ENCODE results near the gene ABCA1. TPM values are rescaled to one million over a fixed set of nuclear protein-coding genes. Genes with fewer than 3 reads are reported as not detected.

The ABCA1 gene
- total RNA-seq, 4 donors from 2014 or later = 24.5 to 89.1 (median 48.5) TPM

- H3K4me3 ChIP-seq = no peak overlapping the region
- no peaks in the 10 kb centered on the region for H3K27me3 ChIP-seq
- peak overlapping the region; percentile 67 for H3K27ac ChIP-seq
- WGBS = 75% methylated on average over 1 of the region's 1 CpG
- TF ChIP-seq POLR2A (IDR thresholded peaks at IDR 0.05) (no peak), POLR2AphosphoS5 (IDR thresholded peaks at IDR 0.05) (no peak), EP300 (IDR thresholded peaks at IDR 0.05) (no peak)
- TF ChIP-seq, protein P1, sequence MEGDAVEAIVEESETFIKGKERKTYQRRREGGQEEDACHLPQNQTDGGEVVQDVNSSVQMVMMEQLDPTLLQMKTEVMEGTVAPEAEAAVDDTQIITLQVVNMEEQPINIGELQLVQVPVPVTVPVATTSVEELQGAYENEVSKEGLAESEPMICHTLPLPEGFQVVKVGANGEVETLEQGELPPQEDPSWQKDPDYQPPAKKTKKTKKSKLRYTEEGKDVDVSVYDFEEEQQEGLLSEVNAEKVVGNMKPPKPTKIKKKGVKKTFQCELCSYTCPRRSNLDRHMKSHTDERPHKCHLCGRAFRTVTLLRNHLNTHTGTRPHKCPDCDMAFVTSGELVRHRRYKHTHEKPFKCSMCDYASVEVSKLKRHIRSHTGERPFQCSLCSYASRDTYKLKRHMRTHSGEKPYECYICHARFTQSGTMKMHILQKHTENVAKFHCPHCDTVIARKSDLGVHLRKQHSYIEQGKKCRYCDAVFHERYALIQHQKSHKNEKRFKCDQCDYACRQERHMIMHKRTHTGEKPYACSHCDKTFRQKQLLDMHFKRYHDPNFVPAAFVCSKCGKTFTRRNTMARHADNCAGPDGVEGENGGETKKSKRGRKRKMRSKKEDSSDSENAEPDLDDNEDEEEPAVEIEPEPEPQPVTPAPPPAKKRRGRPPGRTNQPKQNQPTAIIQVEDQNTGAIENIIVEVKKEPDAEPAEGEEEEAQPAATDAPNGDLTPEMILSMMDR (IDR thresholded peaks at IDR 0.05) = no peak
- peaks cover 37% of the 10 kb centered on the region for H3K36me3 ChIP-seq
- DNase-seq (ENCODE audit: low spot score in 2 of 2) = no peak
- H3K9me3 ChIP-seq = no peaks in the 10 kb centered on the region
- peaks cover 45% of the 10 kb centered on the region for H3K4me1 ChIP-seq
Observed at GRCh38 chr9:104869811-104870210, 58.1 kb downstream of the ABCA1 start.

- Histone ChIP-seq H3K9me3 (no peaks in the 10 kb centered on the region), H3K27ac (peak overlapping the region; percentile 67), H3K27me3 (no peaks in the 10 kb centered on the region), H3K4me3 (no peak overlapping the region), H3K36me3 (peaks cover 38% of the 10 kb centered on the region), H3K4me1 (peaks cover 51% of the 10 kb centered on the region)
- TF ChIP-seq, protein P1 (IDR thresholded peaks at IDR 0.05) = no peak
- no peak for TF ChIP-seq POLR2AphosphoS5 (IDR thresholded peaks at IDR 0.05)
- no peak for TF ChIP-seq POLR2A (IDR thresholded peaks at IDR 0.05)
- no peak for TF ChIP-seq EP300 (IDR thresholded peaks at IDR 0.05)
- 61% methylated on average over 12 of the region's 12 CpGs for WGBS
- DNase-seq (ENCODE audit: low spot score in 2 of 2) = peak in 1 of 2 donors; percentile 67
Observed at GRCh38 chr9:104868687-104869404, 59.1 kb downstream of the ABCA1 start.

- Histone ChIP-seq H3K4me3 (no peak overlapping the region), H3K9me3 (no peaks in the 10 kb centered on the region), H3K36me3 (peaks cover 38% of the 10 kb centered on the region), H3K27me3 (no peaks in the 10 kb centered on the region), H3K4me1 (peaks cover 51% of the 10 kb centered on the region), H3K27ac (peak overlapping the region; percentile 41)
- TF ChIP-seq EP300 (IDR thresholded peaks at IDR 0.05) (no peak), POLR2A (IDR thresholded peaks at IDR 0.05) (no peak), POLR2AphosphoS5 (IDR thresholded peaks at IDR 0.05) (no peak)
- TF ChIP-seq, protein P1 (IDR thresholded peaks at IDR 0.05) = no peak
- DNase-seq (ENCODE audit: low spot score in 2 of 2) = no peak
- WGBS = 84% methylated on average over 8 of the region's 8 CpGs
Observed at GRCh38 chr9:104868303-104868686, 59.7 kb downstream of the ABCA1 start.

GRCh38 chr9:104866191-104866590, 61.8 kb downstream of the ABCA1 start:
- WGBS = 96% methylated on average over 1 of the region's 1 CpG
- Histone ChIP-seq H3K4me1 (peaks cover 51% of the 10 kb centered on the region), H3K9me3 (no peaks in the 10 kb centered on the region), H3K36me3 (peaks cover 33% of the 10 kb centered on the region), H3K4me3 (no peak overlapping the region), H3K27ac (no peak overlapping the region), H3K27me3 (no peaks in the 10 kb centered on the region)
- no peak for DNase-seq (ENCODE audit: low spot score in 2 of 2)
- no peak for TF ChIP-seq POLR2A (IDR thresholded peaks at IDR 0.05)

- 77% methylated on average over 5 of the region's 5 CpGs for WGBS
- H3K4me1 ChIP-seq = peaks cover 57% of the 10 kb centered on the region
- H3K4me3 ChIP-seq = no peak overlapping the region
- DNase-seq (ENCODE audit: low spot score in 2 of 2) = no peak
- H3K9me3 ChIP-seq = no peaks in the 10 kb centered on the region
- H3K36me3 ChIP-seq = peaks cover 27% of the 10 kb centered on the region
- H3K27ac ChIP-seq = no peak overlapping the region
- TF ChIP-seq POLR2A (IDR thresholded peaks at IDR 0.05) (no peak), POLR2AphosphoS5 (IDR thresholded peaks at IDR 0.05) (no peak), EP300 (IDR thresholded peaks at IDR 0.05) (no peak)
- TF ChIP-seq, protein P1 (IDR thresholded peaks at IDR 0.05) = no peak
- H3K27me3 ChIP-seq = no peaks in the 10 kb centered on the region
Observed at GRCh38 chr9:104864675-104865104, 63.3 kb downstream of the ABCA1 start.
